Activated CD8-positive, alpha-beta T cell treated with anti-CD3 and anti-CD28 coated beads for 36 hours (primary cell): ENCODE measurements around the gene MTA3. TPM values are rescaled to one million over a fixed set of nuclear protein-coding genes. Genes with fewer than 3 reads are reported as not detected.

Experiments used
- ATAC-seq: fragments of 200-7000 bp; cut with Tn5 transposase; one replicate; pipeline ENCODE4 v1.10.0; 2021; ENCODE audit warnings: mild to moderate bottlenecking, moderate library complexity
- CTCF ChIA-PET: fragments of 350-600 bp; sonication (Branson Sonifier 250); formaldehyde crosslinking; loops from one replicate; lab custom pipeline; 2021; ENCODE audit warnings: antibody characterized with exemption; lab: Charles Lee
- POLR2A ChIA-PET: fragments of 350-600 bp; sonication (Branson Sonifier 250); formaldehyde crosslinking; loops from one replicate; lab custom pipeline; 2021; ENCODE audit warnings: antibody characterized with exemption; lab: Charles Lee
- DNase-seq: peaks from one replicate; pipeline ENCODE4 v3.0.0-alpha.2; 2020
- H3K27ac Mint-ChIP-seq: one replicate; pipeline ENCODE4 v1.8.0; 2021; ENCODE audit warnings: mild to moderate bottlenecking, mixed read lengths
- H3K27me3 Mint-ChIP-seq: one replicate; pipeline ENCODE4 v1.8.0; 2021; ENCODE audit warnings: mixed read lengths
- H3K36me3 Mint-ChIP-seq: one replicate; pipeline ENCODE4 v1.8.0; 2021; ENCODE audit warnings: low read depth, mixed read lengths
- H3K4me1 Mint-ChIP-seq: one replicate; pipeline ENCODE4 v1.8.0; 2021; ENCODE audit warnings: low read depth, mixed read lengths
- H3K4me3 Mint-ChIP-seq: one replicate; pipeline ENCODE4 v1.8.0; 2021; ENCODE audit warnings: mild to moderate bottlenecking, moderate library complexity, mixed read lengths
- H3K9me3 Mint-ChIP-seq: one replicate; pipeline ENCODE4 v1.8.0; 2021; ENCODE audit warnings: mixed read lengths
- CTCF ChIP-seq: fragments of 200-600 bp; IDR thresholded peaks from one replicate; pipeline ENCODE4 v1.8.0; 2022; ENCODE audit warnings: antibody characterized with exemption, mild to moderate bottlenecking
- intact Hi-C: fragments of 100-400 bp; cut with micrococcal nuclease; formaldehyde crosslinking; loops from one replicate; pipeline ENCODE4 v1.10.0; 2022
- total RNA-seq, 2 experiments: library from RNA; stranded (reverse); gene quantifications; one replicate each; pipeline ENCODE4 v1.2.3, GENCODE V29; 2021

MTA3 gene
- total RNA-seq, 2 experiments from 2014 or later: 32.6 to 35.9 TPM

DNA sequence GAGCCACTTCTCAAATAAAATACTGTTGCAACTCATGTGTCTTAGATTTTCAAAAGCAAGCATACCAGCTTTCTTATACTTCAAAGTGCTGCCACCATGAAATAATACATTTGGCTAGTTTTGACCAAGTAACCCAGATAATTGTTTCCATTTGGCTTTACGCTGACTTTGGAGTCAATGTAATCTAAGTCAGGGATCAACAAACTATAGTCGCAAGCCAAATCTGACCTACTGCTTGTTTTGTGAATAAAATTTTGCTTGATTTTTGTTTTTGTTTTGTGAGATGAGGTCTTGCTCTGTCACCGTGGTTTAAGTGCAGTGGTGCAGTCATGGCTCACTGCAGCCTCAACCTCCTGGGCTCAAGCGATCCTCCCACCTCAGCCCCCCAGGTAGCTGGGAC is 130.5 kb downstream of the MTA3 start:
- Mint-ChIP-seq H3K9me3 (no peaks in the 10 kb centered on the region), H3K36me3 (no peaks in the 10 kb centered on the region), H3K27me3 (no peaks in the 10 kb centered on the region), H3K27ac (no peak overlapping the region), H3K4me1 (no peaks in the 10 kb centered on the region), H3K4me3 (no peak overlapping the region)
- POLR2A ChIA-PET: no interaction called here
- ATAC-seq: no peak
- CTCF ChIA-PET: interaction anchor here (1.1 kb wide), 1 partner anchor 46 kb away, joined by 3 read pairs; no protein-coding TSS in a partner anchor
- TF ChIP-seq CTCF: no peak
- intact Hi-C loops: no loop called here
- DNase-seq: no peak

DNA sequence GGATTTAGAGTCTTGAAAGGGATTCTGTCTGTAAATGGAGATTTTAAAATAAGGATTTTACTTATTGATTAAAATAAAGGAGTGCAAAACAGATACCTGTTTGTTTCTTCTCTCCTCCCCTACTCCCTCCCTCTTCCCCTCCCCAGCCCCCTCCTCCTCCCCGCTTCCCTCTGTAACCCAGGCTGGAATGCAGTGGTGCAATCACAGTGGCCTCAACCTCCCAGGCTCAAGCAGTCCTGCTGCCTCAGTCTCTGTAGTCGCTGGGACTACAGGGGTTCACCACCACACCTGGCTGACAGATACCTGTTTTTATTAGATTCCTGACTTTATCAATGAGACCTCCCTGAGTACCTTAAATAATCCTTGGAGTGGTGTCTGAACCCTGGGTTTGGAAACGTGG is 138.4 kb downstream of the MTA3 start:
- no peaks in the 10 kb centered on the region for H3K4me1 Mint-ChIP-seq
- ChIA-PET POLR2A (no interaction called here), CTCF (no interaction called here)
- no peaks in the 10 kb centered on the region for H3K27me3 Mint-ChIP-seq
- intact Hi-C loops: no loop called here
- TF ChIP-seq CTCF: no peak
- ATAC-seq: no peak
- H3K4me3 Mint-ChIP-seq: no peak overlapping the region
- peaks cover 2% of the 10 kb centered on the region for H3K36me3 Mint-ChIP-seq
- DNase-seq: no peak
- no peak overlapping the region for H3K27ac Mint-ChIP-seq
- H3K9me3 Mint-ChIP-seq: no peaks in the 10 kb centered on the region

GRCh38 chr2:42708179-42708578 is 139.7 kb downstream of the MTA3 start:
- CTCF ChIA-PET: interaction anchor here (1.1 kb wide), 1 partner anchor 45 kb away, joined by 5 read pairs; no protein-coding TSS in a partner anchor
- Mint-ChIP-seq H3K27me3 (no peaks in the 10 kb centered on the region), H3K4me3 (no peak overlapping the region), H3K36me3 (peaks cover 2% of the 10 kb centered on the region), H3K27ac (no peak overlapping the region), H3K4me1 (no peaks in the 10 kb centered on the region), H3K9me3 (no peaks in the 10 kb centered on the region)
- intact Hi-C loops: no loop called here
- no peak for ATAC-seq
- POLR2A ChIA-PET: interaction anchor here (0.7 to 1.2 kb wide), 2 partner anchors 8 to 32 kb away, joined by 3 read pairs; no protein-coding TSS in a partner anchor
- no peak for DNase-seq
- no peak for TF ChIP-seq CTCF

DNA sequence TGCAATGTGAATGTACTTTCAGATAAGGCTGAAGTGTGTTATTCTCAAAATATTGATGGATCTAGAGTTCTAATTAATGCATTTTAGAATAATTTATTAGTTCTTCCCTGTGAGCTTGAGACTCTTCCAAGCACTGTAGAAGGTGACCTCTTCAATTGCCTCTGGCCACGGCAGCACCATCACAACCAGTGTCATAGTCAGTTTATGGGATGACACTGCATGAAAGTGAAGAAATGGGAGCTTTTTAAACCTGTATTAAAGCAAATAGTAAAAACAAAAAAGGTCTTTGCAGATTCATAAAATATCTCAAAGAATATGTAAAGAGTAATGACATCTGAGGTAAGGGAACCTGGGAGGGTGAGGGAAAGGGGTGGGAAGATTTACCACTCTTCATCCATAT is 143.5 kb downstream of the MTA3 start:
- H3K4me3 Mint-ChIP-seq: no peak overlapping the region
- peaks cover 2% of the 10 kb centered on the region for H3K36me3 Mint-ChIP-seq
- ATAC-seq: no peak
- no peaks in the 10 kb centered on the region for H3K4me1 Mint-ChIP-seq
- no peak overlapping the region for H3K27ac Mint-ChIP-seq
- TF ChIP-seq CTCF: no peak
- CTCF ChIA-PET: no interaction called here
- H3K9me3 Mint-ChIP-seq: no peaks in the 10 kb centered on the region
- POLR2A ChIA-PET: no interaction called here
- H3K27me3 Mint-ChIP-seq: no peaks in the 10 kb centered on the region
- no peak for DNase-seq
- intact Hi-C loops: no loop called here

- no peak overlapping the region for H3K27ac Mint-ChIP-seq
- no peaks in the 10 kb centered on the region for H3K9me3 Mint-ChIP-seq
- TF ChIP-seq CTCF: no peak
- CTCF ChIA-PET: interaction anchor here (0.7 to 1.1 kb wide), 2 partner anchors 32 to 39 kb away, joined by 3 read pairs; no protein-coding TSS in a partner anchor
- intact Hi-C loops: no loop called here
- peaks cover 2% of the 10 kb centered on the region for H3K36me3 Mint-ChIP-seq
- POLR2A ChIA-PET: no interaction called here
- H3K4me1 Mint-ChIP-seq: no peaks in the 10 kb centered on the region
- H3K27me3 Mint-ChIP-seq: no peaks in the 10 kb centered on the region
- H3K4me3 Mint-ChIP-seq: no peak overlapping the region
- no peak for DNase-seq
- no peak for ATAC-seq
Measured at GRCh38 chr2:42712934-42713333, 144.5 kb downstream of the MTA3 start.
